Prostate gland (tissue), 2 donors: ENCODE data around the gene LCE1D. TPM values are rescaled to one million over a fixed set of nuclear protein-coding genes. Genes with fewer than 3 reads are reported as not detected.

Source experiments
- DNase-seq: peaks from one replicate; pipeline ENCODE4 v3.0.0-alpha.2; 2019; ENCODE audit warnings: low spot score
- H3K27ac ChIP-seq, 2 donors: fragments of 200-600 bp; sonication (generic); 2 replicates each; pipeline ENCODE4 v1.5.1; 2017 to 2019
- H3K27me3 ChIP-seq: fragments of 200-600 bp; sonication (generic); replicated peaks from 2 replicates; pipeline ENCODE4 v1.5.1; 2019; ENCODE audit not compliant: insufficient read depth
- H3K36me3 ChIP-seq, 2 donors: fragments of 200-600 bp; sonication (generic); 1 replicate in 1 of 2; 2 replicates in 1 of 2; pipeline versions ENCODE4 v1.5.1 to v1.8.1; 2017 to 2019
- H3K4me1 ChIP-seq: fragments of 200-600 bp; sonication (generic); replicated peaks from 2 replicates; pipeline ENCODE4 v1.5.1; 2019
- H3K4me3 ChIP-seq, 2 donors: fragments of 200-600 bp; sonication (generic); 2 replicates each; pipeline ENCODE4 v1.5.1; 2017 to 2019
- H3K9me3 ChIP-seq: fragments of 200-600 bp; sonication (generic); 2 replicates; pipeline ENCODE4 v1.5.1; 2017
- CTCF ChIP-seq, 4 experiments: fragments of 200-600 bp in 2 of 4; fragments of 450-650 bp in 2 of 4; sonication (generic) in 2 of 4; IDR thresholded peaks; 1 replicate in 3 of 4; 2 replicates in 1 of 4; pipeline ENCODE4 v1.5.1; 2016 to 2019; ENCODE audit warnings: antibody characterized with exemption in 4 of 4, mild to moderate bottlenecking in 2 of 4, moderate library complexity in 2 of 4
- POLR2A ChIP-seq: fragments of 450-650 bp; IDR thresholded peaks from one replicate; pipeline ENCODE4 v1.6.1; 2016; ENCODE audit warnings: antibody characterized with exemption, mild to moderate bottlenecking
- POLR2AphosphoS5 ChIP-seq: sonication (generic); formaldehyde crosslinking; IDR thresholded peaks from one replicate; pipeline ENCODE4 v1.6.1; 2017; ENCODE audit warnings: antibody characterized with exemption
- WGBS: methylation state at CpG from one replicate; pipeline ENCODE4 v1.1.5; 2018; 5-methylcytosine and 5-hydroxymethylcytosine counted together
- intact Hi-C: fragments of 100-400 bp; cut with DNase I; formaldehyde crosslinking; loops from one replicate; pipeline ENCODE4 v1.14.2; 2022
- total RNA-seq, 2 donors: library from RNA; depleted of rRNA; stranded (reverse); fragments of >200 nt; gene quantifications; one replicate each; pipeline ENCODE4 v1.1.0, GENCODE V29; 2016

LCE1D gene
- not detected for total RNA-seq

DNA sequence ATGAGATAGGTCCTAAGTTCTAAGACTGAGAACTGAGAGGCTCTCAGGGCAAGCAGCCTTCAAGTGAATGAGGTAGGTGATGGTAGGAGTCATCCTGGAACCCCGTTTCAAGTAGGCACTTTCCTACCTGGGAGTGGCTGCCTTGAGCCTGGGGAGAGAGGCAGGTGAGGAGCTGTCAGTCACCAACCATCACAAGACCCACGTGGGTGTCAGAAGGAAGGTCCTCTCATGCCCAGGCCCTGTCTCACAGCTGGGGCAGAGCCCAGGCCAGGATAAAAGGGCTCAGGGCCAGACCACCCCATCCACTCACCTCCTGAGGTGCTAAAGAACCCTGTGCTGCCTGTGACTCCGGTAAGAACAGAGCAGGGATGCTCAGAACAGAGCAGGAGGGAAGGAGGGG, at the start of gene LCE1D:
TSS of gene LCE1D (plus strand) at position 301 of the 400 bp plus-strand sequence. CDS start 1,074 bp downstream, outside the sequence.
- H3K4me1 ChIP-seq, result no peaks in the 10 kb centered on the region
- no peak for TF ChIP-seq POLR2A
- TF ChIP-seq CTCF (IDR thresholded peaks at IDR 0.05), result no peak
- TF ChIP-seq POLR2AphosphoS5, result no peak
- no peaks in the 10 kb centered on the region for H3K9me3 ChIP-seq
- H3K27me3 ChIP-seq, result no peaks in the 10 kb centered on the region
- intact Hi-C loops, result no loop called here
- H3K4me3 ChIP-seq, result no peak within 1 kb of the TSS
- no peak for DNase-seq
- WGBS, result 60% methylated on average over 1 of the region's 3 CpGs
- H3K36me3 ChIP-seq, result no peaks in the 10 kb centered on the region
- H3K27ac ChIP-seq, result no peak within 1 kb of the TSS

GRCh38 chr1:152747831-152748230, 48.7 kb upstream of the LCE1D start:
- no peak for DNase-seq
- Histone ChIP-seq H3K4me3 (no peak overlapping the region), H3K9me3 (no peaks in the 10 kb centered on the region), H3K36me3 (no peaks in the 10 kb centered on the region), H3K27me3 (no peaks in the 10 kb centered on the region), H3K4me1 (no peaks in the 10 kb centered on the region), H3K27ac (no peak overlapping the region)
- no peak for TF ChIP-seq POLR2A
- no peak for TF ChIP-seq CTCF (IDR thresholded peaks at IDR 0.05)
- no peak for TF ChIP-seq POLR2AphosphoS5
- WGBS, result 49% methylated on average over 1 of the region's 1 CpG
- intact Hi-C loops, result no loop called here

DNA sequence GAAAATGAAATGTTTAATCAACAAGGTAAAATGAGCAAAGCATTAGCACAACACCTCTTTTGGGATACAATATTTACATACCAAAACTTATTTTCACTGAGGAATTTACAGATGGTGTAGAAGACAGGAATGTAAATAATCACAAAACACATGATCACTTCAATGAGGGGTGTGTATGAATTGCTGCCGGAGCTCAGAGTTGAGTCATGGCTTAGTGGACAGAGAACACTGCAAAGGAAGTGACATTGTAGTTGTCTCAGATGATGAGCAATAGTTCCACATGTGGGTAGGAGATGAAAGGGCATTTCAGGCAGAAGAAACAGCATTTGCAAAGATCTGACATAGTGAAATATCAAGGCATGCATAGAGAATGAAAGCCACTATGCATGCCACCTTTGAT, 44.3 kb upstream of the LCE1D start:
- Histone ChIP-seq H3K9me3 (no peaks in the 10 kb centered on the region), H3K36me3 (no peaks in the 10 kb centered on the region), H3K27me3 (no peaks in the 10 kb centered on the region), H3K4me1 (no peaks in the 10 kb centered on the region), H3K27ac (no peak overlapping the region), H3K4me3 (no peak overlapping the region)
- intact Hi-C loops, result no loop called here
- no peak for TF ChIP-seq CTCF (IDR thresholded peaks at IDR 0.05)
- no peak for TF ChIP-seq POLR2A
- no peak for TF ChIP-seq POLR2AphosphoS5
- WGBS, result 32% methylated on average over 1 of the region's 1 CpG
- no peak for DNase-seq

DNA sequence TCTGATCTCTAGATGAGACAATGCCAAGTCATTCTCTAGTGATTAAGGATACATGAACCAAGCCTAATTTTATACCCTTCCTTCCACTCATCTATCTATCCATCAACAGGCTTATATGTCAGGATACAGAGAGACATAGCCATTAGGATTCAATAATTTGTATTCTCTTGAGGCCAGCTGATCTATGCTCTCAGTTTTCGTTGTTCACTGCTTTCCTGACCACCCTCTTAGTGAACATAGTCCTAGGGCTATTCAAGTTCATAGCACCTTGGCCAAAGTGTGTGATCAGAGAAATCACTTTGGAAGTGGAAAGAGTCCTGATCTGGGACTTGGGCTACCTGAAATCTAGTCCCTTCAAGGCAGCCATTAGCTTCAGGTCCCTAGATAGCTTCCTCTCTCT, 42.9 kb upstream of the LCE1D start:
- 14% methylated on average over 1 of the region's 1 CpG for WGBS
- DNase-seq, result no peak
- H3K36me3 ChIP-seq, result no peaks in the 10 kb centered on the region
- no peaks in the 10 kb centered on the region for H3K4me1 ChIP-seq
- no peak for TF ChIP-seq POLR2AphosphoS5
- no peak for TF ChIP-seq CTCF (IDR thresholded peaks at IDR 0.05)
- no peak for TF ChIP-seq POLR2A
- intact Hi-C loops, result no loop called here
- no peak overlapping the region for H3K4me3 ChIP-seq
- H3K9me3 ChIP-seq, result no peaks in the 10 kb centered on the region
- no peaks in the 10 kb centered on the region for H3K27me3 ChIP-seq
- no peak overlapping the region for H3K27ac ChIP-seq

DNA sequence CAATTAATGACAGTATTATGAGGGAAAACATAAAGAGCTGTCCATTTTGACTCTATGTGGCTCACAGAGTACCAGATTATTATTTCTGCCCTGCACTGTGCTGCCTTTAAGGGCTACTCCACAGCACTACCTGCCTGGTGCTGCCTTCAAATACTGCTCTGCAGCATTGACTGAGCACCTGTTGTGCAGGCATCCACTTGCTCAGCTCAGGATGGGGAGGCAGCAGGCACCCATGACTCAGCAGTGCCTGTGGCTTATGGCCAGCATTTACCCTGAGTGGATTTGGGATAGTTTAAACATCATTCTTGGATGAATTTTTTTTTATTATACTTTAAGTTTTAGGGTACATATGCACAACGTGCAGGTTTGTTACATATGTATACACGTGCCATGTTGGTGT, 39.6 kb upstream of the LCE1D start:
- Histone ChIP-seq H3K9me3 (no peaks in the 10 kb centered on the region), H3K27ac (no peak overlapping the region), H3K4me1 (no peaks in the 10 kb centered on the region), H3K36me3 (no peaks in the 10 kb centered on the region), H3K27me3 (no peaks in the 10 kb centered on the region), H3K4me3 (no peak overlapping the region)
- TF ChIP-seq POLR2A, result no peak
- whole genome bisulfite sequencing, result 71% methylated on average over 2 of the region's 2 CpGs
- no peak for DNase-seq
- intact Hi-C loops, result no loop called here
